T47D (cell line): ENCODE results near the gene MGAT5B.

Experiments
- DNase-seq, 2 experiments: peaks; one replicate each; pipeline versions ENCODE4 v3.0.0 to v3.0.0-alpha.2; 2011 to 2012; ENCODE audit warnings: low read depth in 1 of 2, low spot score in 1 of 2
- JUND ChIP-seq: IDR thresholded peaks from 2 replicates; pipeline ENCODE4 v1.6.1; 2012; ENCODE audit warnings: low read depth
- in situ Hi-C: cut with HindIII; loops from 2 replicates; pipeline ENCODE4 v1.10.0; 2016; ENCODE audit warnings: low sequenced_read_pairs, low pct_unique_long_range_greater_than_20kb

MGAT5B gene

DNA sequence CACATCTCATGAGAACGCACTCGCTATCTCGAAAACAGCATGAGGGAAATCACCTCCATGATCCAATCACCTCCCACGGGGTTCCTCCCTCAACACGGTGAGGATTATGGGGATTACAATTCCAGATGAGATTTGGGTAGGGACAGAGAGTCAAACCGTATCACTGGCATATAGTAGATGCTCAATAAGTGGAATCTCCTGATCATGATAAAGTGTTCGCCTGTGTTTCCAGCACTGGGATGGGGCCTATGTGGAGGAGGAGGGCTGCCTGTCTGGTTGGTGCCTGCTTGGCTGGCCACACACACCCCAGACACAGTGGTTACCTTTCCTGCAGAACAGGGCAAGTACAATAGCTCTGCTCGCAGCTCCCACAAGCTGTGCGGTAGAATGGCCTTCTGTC lies 6.1 kb upstream of the MGAT5B start:
- no peak for TF ChIP-seq JUND
- DNase-seq = no peak
- in situ Hi-C loops = no loop called here

DNA sequence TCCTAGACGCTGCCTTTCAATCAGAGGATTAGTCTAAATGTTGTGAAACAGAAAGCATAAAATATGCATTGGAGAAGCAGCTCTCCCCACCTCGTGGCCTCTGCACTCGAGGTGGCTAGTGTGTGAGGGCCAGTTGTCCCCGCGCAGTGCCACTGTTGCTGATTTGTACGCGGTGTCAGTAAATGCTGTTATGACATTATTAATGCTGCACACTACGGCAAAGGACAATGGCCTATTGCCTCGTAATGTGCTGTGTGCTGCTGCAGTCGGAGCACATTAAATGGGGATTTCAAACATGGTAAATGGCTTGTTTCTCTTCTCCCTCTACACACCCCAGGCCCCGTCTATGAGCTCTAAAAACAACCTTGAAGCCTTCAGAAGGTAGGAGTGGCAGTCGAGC lies 5.7 kb upstream of the MGAT5B start:
- no peak for TF ChIP-seq JUND
- DNase-seq = no peak
- in situ Hi-C loops = no loop called here

DNA sequence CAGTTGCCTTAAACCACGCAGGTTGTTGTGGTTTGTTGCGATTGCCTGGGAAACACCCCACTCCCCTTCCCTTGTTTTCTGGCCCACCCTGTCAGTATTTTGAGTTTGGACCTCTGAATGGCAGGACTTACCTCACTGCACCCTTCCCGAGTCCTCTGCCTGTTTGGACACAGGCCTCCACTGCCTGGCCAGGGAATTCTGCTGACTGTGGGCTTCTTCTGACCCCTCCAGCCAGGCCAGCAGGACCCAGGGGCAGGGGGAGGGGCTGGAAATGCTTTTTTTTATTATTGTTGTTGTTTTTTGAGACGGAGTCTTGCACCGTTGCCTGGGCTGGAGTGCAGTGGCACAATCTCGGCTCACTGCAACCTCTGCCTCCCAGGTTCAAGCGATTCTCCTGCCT lies 4.2 kb upstream of the MGAT5B start:
- DNase-seq = no peak
- in situ Hi-C loops = no loop called here
- TF ChIP-seq JUND = no peak

DNA sequence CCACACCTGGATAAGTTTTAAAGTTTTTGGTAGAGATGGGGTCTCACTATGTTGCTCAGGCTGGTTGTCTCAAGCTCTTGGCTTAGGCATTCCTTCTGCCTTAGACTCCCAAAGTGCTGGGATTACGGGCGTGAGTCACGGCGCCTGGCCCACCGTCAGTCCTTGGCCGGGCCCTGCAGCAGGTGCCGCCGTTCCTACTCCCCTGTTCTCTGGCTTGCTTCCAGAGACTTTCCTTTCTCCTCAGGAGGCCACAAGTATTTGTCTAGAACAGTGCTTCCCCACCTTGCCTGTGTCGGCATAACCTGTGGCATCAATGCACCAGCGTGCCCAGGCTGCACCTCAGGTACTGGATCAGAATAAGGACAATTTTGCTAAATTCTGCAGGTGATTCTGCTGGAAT lies 3.0 kb upstream of the MGAT5B start:
- DNase-seq = no peak
- TF ChIP-seq JUND = no peak
- in situ Hi-C loops = no loop called here

DNA sequence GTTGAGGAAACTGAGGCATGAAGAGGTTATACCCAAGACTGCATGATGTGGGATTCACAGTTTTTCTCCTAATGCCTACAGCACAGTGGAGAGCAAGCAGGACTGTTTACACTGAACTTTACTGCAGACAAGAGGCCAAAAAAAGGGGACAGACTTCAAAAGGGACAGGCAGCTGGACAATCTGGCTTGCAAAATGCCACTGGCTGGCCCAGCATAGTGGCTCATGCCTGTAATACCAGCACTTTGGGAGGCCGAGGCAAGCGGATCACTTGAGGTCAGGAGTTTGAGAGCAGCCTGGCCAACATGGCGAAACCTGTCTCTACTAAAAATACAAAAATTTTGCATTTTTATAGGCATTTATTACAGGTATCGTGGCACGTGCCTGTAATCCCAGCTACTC lies 2.0 kb upstream of the MGAT5B start:
- TF ChIP-seq JUND = no peak
- in situ Hi-C loops = no loop called here

DNA sequence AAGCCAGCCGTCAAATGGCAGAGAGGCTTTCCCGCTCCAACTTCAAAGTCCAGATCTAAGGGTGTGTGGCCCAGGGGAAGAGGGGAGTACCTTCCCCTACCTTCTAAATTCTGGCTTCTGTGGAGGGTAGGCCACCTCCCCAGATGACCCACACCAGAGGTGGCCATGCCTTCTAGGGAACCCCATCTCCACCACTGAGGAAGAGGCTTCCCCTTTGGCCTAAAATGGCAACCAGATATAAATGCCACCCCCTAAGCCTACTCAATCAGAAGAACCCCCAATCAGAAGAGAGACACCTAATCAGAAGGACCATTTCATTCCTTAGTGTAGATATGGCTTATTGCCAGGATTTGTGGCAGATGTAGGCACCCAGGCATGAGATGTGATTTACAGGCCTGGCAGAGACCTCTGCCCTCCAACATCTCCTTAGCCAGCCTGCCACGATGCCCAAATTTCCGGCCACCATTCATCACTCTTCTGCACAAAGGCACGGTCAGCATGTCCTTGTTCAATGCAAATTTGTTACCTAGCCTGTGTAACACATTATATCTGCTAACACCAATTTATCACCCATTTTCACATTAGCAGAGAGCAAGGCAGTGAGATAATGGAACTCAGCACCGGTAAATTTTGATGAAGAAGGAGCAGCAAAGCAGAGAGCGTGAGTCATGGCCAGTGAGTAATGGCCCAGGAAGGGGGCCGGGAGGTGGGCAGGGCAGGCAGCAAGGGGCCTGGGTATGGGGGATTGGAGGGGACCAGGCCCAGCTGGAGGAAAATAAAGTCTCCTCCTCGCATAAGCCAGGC lies 1.2 kb upstream of the MGAT5B start:
- in situ Hi-C loops = no loop called here
- DNase-seq = no peak
- no peak for TF ChIP-seq JUND

More for the DNA sequence above, 2.0 kb upstream of the MGAT5B start:
- DNase-seq = no peak

DNA sequence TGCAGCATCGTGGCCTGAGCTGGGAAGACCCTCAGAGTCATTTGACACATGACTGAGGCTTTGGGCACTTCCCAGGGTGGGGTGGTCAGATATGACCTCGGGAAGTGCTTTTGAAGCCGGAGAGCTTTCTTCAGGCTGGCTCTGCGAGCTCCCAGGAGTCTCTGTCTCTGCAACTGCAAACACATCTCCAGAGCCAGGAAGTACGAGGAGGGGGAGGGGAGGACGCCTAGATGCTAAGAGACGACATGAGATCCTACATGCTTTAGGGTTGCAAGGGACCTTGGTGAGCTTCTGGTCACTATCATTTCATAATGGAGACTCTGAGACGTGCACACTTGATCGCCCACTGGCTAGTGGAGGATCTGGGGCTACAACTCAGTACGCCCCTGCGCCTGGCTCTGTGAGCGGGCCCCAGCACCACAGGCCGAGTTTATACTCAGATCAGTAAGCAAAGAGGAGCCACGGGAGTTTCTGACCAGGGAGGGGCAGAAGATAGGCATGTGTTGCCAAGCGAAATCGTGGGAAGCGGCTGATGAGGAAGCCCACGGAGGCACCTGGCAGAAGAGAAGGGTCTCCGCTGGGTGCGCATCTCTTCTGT lies 527 bp upstream of the MGAT5B start:
- in situ Hi-C loops = no loop called here
- TF ChIP-seq JUND = no peak

DNA sequence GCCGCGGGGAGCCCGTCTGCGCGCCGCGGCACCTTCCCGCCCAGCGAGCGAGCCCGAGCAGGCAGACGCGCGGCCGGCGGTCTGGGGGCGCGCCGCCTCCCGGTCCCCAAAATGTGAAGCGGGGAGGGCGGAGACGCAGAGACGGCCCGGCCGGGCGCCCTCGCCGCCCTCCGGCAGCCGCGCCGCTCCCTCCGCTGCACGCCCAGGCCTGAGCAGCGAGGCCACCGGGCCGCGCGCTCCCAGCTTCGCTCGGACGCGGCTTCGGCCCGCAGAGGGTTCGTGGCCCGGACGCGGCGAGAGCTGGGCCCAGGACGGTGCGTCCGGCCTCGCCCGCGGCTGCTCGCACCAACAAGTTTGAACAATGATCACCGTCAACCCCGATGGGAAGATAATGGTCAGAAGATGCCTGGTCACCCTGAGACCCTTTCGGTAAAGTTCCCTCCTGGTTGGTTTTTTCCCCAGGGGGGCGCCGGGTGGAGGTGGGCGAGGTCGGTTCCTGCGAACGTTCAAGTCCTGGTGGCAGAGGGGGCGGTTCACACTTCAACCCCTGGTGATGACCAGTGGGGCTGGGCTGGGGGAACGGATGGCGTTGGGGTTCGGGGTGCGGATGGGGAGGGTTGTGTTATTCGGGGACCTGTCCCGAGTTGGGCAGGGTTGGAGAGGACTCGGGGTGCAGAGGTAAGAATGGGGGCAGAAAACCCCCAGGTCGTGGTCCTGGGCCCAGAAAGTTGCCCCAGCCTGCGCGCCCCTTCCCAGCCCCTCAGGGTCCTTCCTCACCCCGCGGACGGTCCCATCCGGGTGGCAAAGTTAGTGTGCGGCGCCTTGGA lies 678 bp downstream of the MGAT5B start:
- no peak for TF ChIP-seq JUND
- peak; percentile 26 to 69 for DNase-seq
- in situ Hi-C loops = no loop called here

More for the DNA sequence above, 527 bp upstream of the MGAT5B start:
- DNase-seq = no peak

DNA sequence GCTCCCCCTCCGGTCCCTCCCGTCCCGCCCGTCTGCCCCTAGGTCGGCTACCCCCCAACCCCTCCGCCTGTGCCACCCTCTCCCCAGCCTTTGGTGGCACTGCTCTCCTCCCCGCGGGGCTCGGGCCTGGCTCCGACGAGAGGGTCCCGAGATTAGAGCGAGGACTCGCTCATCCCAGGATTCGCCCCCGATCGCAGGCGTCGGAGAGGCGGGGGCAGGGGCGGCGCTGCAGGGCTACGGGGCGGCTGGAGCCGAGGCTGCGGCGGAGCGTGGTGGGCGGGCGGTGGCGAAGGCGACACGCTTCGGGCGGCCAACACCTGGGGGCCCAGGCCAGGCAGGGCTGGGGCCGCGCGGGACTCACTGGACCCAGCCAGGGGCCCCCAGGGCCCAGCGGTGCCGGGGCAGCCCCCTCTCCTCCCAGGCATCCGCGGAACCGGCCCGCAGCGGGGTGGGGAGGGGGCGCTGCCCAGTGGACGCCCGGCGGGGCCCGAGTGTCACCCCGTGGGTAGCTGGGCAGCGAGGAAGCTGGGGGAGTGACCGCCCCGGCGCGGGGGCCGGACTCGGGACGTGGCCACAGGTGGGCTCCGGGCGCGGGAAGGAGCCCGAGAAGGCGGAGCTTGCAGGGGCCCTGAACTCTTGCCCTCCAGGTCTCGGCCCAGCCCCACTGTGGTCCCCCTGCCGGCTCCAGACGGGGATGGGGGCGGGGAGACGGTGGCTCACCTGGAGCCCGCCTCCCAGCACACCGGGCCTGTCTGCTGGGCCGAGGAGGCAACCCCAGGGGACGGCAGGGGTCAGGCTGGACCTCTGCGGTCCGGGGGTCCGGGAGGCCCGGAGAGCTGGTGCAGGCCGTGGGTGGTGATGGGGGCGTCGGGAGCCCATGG lies 1.5 kb downstream of the MGAT5B start:
- in situ Hi-C loops = no loop called here
- no peak for TF ChIP-seq JUND
- no peak for DNase-seq

DNA sequence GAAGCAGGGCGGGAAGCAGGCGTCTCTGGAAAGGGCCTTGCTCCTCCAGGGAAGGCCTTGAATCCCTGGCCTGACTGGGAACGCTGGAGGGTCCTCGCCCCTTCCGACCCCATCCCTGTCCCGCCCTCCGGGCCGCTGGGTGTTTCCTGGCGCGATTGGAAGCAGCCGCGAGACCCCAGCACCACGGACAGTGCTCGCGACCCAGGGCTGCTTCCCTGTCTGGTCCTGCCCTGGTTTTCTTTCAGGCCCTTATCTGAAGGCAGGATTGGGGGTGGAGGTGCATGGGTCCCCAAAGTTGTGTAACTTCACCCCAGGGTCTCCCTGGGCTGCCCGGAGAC lies 2.1 kb downstream of the MGAT5B start:
- DNase-seq = no peak
- in situ Hi-C loops = no loop called here
- no peak for TF ChIP-seq JUND

DNA sequence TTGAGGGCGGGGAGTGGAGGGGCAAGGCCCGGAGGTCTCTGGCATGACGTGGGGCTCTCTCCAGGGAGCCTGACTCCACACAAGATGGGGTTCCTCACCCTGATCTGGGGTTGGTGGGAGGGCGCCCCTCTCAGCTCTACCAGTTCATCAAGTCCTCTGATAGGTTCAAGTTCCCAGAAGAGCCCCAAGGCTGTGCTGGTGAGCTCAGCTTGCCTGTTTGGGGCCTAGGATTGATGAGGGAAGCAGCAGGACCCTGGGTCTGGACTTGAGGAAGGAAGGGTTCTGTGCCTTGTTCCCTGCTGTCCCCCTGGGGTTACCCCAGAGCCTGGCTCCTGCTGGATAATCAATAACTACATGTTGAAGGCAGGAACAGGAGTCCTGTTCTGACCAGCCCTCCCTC lies 3.5 kb downstream of the MGAT5B start:
- no peak for DNase-seq
- no peak for TF ChIP-seq JUND
- in situ Hi-C loops = no loop called here

DNA sequence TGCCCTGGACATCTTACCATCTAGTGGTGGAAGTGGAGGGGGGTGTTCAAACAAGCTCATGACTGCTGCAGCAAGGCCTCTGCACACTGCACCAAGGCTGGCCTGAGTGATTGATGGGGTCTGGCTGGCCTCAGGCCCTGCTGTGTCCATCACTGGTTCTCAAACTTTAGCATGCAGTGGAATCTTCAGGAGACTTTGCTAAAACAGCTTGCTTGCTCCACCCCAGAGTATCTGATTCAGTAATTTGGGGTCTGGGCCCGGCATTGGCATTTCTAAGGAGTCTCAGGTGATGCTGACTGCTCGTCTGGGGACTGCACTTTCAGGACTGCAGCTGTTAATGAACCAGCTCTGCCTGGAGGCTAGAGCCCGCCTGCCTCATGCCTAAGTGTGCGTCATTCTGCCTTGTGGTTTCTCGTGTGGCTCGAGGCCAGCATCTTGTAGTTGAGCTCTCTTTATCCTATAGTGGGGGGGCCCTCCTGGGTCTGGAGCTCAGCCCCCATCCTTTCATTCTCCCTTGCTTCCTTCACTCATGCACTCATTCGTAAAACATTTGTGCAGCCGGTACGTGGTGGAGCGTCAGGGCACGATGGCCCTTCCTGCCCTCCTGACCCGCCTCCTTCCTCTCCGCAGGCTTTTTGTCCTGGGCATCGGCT lies 4.1 kb downstream of the MGAT5B start:
- in situ Hi-C loops = no loop called here
- DNase-seq = peak; percentile 79 to 89

More for the DNA sequence above, 4.1 kb downstream of the MGAT5B start:
- TF ChIP-seq JUND = no peak; the same call in 1 of the 2 replicates
